K562 (cell line): Measurements from ENCODE around the gene TACC3.

Experiments
- ELF1 ChIP-seq: fragments of 200-800 bp; sonication (Bioruptor generic); IDR thresholded peaks from 2 replicates; pipeline ENCODE4 v1.6.1; 2016; ENCODE audit warnings: missing genetic modification characterization, missing compliant biosample characterization
- POLR2A ChIP-seq: fragments of 450-650 bp; conservative IDR thresholded peaks from 2 replicates; pipeline ENCODE4 v1.6.1; 2016

DNA sequence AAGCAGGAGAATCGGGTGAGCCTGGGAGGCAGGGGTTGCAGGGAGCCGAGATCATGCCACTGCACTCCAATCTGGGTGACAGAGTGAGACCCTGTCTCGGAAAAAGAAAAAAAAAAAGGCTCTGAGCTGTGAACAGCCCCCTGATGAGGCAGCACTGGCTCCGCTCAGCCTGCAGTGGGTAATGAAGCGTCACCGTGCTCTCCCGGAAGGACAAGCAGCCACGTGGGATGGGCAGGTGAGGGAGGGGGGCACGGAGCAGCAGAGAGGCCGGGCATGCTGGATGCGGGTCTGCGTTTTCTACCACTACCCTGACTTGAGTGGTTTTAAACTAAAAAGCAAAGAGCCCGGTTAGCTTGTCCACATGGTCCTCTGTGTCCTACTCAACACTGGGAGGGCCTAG lies 15.5 kb downstream of the TACC3 start:
- TF ChIP-seq ELF1 (tag) (no peak), POLR2A (no peak)
